Measurements from ENCODE around the gene TLE1.

- TF ChIP-seq CTCF (conservative IDR thresholded peaks at IDR 0.05; ENCODE audit: low read depth, low read length) (no peak), SMC3 (IDR thresholded peaks at IDR 0.05; ENCODE audit: low read depth, low read length) (no peak), MAZ (IDR thresholded peaks at IDR 0.05; ENCODE audit: borderline replicate concordance, low read depth, low read length) (no peak)
Measured at GRCh38 chr9:81631218-81631745, 58.1 kb downstream of the TLE1 start.

Measured in IMR-90 (cell line).